Stimulated activated CD4-positive, alpha-beta T cell treated with anti-CD3 and anti-CD28 coated beads, Interleukin-1b, Interleukin-23, amount 100 ng/mL, for 24 hours (primary cell): Measurements from ENCODE around the gene FMO1.
"Not testable (repeated sequence)": the region's sequence is repeated elsewhere in the genome, so short reads cannot be mapped to it uniquely, and the experiment has no call there.

Experiments
- DNase-seq, 4 experiments: peaks; one replicate each; pipeline ENCODE4 v3.0.0-alpha.2; 2020; ENCODE audit warnings: low read depth in 4 of 4, low spot score in 1 of 4

FMO1 gene

GRCh38 chr1:171248302-171248701 lies at the start of gene FMO1:
Gene FMO1 (plus strand): TSS chr1:171248494. CDS start chr1:171258088, 9,594 bp downstream.
- DNase-seq: no peak

DNA sequence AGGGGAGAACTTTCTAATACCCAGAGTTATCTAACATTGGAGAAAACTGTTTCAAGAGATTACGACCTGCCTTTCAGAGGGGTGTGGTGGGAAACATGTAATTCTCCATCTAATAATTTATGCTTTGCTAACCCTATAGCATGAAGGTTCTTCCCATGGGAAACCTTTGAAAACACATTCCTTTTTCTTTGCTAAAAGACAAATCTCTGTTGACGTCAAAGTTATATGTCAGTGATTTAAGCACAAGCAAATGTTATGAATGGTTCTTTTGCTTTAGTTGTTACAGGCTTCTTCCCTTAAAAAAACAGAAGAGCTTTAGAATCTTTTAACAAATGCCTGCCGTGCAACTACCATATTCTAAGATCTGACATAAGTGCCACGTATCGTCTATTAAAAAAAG lies 44.0 kb upstream of the FMO1 start:
- DNase-seq: no peak

- DNase-seq: no peak
Measured at GRCh38 chr1:171206204-171206977, 41.9 kb upstream of the FMO1 start.

- no peak for DNase-seq
Measured at GRCh38 chr1:171206978-171207355, 41.3 kb upstream of the FMO1 start.

- no peak for DNase-seq
Measured at GRCh38 chr1:171207377-171207776, 40.9 kb upstream of the FMO1 start.

DNA sequence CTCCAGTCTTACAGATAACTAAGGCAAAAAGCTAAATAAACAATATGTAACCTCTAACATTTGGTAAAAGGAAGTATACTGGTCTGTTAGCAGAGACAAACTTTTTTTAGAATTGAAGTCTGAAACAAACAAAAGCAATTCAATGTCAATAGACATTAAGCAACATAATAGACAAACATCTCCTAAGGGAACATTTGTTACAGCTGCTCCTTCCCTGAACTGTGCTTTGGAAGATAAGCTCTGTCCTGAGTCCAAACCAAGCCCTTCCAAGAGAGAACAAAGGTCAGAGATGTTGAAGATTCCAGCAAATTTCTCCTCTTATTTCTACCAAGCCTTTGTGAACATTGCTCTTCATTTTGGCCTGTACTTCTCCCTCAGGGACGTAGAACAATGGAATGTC lies 37.9 kb upstream of the FMO1 start:
- DNase-seq: no peak

GRCh38 chr1:171212607-171213351 lies 35.5 kb upstream of the FMO1 start:
- no peak for DNase-seq

- DNase-seq: no peak
Measured at GRCh38 chr1:171213559-171214454, 34.5 kb upstream of the FMO1 start.

- DNase-seq: no peak
Measured at GRCh38 chr1:171217658-171218443, 30.4 kb upstream of the FMO1 start.

DNA sequence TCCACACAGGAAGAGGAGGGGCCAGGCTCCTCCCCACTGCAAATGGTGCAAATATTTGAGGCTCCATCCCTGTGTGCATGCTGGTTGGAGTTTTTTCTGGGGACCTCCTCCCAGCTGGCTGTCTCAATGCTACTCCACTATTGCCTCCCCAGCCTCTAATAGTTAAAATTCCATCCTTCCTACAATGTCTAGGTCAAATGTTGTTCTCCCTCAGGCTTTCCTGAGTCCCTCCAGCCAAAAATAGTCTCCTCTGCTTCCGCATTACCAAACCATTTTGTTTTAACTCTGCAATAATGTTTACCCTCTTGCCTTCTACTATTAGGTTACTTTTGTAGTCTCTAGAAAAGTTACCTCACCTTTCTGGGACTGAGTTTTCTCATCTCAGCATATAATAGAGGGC lies 29.6 kb upstream of the FMO1 start:
- no peak for DNase-seq

DNA sequence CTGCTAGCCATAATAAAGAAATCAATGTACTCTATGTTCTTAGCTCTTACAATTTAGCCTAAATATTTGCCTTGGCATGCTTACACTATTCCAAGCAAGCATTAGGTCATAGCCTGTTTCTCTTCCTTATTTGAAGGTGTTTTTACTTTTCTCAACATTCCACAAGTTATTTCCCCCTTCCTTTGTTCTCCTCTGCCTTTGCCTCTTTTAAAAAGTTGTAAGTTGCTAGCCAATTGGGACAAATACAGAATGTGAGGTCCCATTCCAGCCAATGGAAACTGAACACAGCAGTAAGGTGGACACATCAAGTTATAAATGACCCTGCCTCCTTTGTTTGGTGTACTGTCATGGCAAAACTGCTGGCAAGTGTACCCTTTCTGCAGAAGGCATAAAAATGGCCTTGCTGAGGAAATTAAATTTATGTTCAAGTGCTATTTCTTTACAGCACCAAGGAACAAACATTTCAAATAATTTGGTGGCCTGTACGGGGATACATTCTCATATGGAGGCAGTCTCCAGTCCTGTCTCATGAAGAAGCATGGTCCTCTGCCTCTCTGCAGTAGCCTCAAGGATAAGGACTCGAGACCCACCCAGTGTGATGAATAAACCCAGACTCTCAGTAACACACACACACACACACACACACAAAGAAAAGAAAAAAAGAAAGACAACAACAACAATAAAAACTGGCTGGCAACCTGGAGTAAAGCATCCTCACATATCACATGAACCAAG lies 28.8 kb upstream of the FMO1 start:
- DNase-seq: no peak

GRCh38 chr1:171220081-171220420 lies 28.2 kb upstream of the FMO1 start:
- DNase-seq: no peak

DNA sequence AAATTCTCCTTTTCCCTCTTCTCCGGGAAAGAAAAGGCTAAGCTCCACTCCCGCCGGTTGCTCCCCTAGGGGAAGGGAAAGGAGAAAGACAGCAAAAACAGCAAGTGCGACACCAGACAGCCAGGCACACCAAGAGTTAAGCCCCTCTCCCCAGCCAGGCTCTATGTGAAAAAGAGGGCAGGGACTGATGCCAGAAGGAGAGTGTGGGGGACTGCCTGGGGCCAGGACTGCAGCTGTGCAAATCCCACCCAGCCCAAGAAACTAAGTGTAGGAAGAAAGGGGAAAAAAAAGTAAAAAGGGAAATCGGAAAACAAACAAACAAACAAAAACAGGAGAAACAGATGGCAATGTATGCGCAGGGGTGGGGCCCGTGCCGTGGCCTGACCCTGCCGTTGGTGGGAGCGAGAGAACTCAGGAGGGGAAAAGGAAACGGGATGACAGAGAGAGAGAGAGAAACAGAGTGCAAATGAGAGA lies 27.7 kb upstream of the FMO1 start:
- DNase-seq: no peak

DNA sequence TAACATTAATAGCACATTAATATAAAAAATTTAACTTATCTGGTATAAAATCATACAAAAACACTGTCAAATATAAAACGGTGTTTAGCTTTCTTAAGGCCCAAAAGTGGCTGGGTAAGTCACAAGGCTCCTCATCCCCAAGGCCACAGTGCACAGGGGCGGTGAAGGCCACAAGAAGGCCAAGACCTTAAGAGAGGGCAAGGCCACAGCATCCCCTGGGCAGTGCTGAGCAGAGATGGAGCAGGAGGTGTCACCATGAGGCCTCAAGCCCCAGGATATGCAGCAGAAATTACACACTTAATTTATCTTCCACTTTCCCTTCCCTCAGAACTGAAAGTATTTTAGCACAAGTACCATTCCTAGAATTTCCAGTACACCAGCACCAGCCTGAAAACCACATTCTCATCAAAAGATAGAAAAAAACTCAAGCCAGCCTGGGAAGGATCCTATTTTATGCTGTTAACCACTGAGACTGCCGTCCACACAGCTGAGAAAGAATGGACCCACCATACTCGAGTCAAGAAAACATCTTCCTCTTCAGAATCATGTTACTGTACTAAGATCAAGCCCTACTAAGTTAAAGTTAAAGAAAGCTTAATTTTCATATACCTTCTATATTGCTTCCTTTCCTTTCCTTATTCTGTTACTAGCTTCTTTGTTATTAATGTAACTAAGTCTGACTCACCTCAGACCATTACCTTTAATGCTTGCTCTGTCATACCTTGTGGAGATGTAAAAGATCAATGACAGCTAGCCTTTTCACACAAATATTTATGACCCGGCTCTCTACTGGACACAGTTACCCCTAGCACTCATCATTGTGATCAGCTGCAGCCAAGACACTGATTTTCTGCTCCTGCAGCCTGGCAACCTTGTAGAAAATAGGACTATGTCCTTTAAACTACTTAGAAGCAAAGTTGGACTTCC lies 26.4 kb upstream of the FMO1 start:
- no peak for DNase-seq

GRCh38 chr1:171222936-171223335 lies 25.4 kb upstream of the FMO1 start:
- no peak for DNase-seq

GRCh38 chr1:171224257-171224656 lies 24.0 kb upstream of the FMO1 start:
- not testable (repeated sequence) for DNase-seq

DNA sequence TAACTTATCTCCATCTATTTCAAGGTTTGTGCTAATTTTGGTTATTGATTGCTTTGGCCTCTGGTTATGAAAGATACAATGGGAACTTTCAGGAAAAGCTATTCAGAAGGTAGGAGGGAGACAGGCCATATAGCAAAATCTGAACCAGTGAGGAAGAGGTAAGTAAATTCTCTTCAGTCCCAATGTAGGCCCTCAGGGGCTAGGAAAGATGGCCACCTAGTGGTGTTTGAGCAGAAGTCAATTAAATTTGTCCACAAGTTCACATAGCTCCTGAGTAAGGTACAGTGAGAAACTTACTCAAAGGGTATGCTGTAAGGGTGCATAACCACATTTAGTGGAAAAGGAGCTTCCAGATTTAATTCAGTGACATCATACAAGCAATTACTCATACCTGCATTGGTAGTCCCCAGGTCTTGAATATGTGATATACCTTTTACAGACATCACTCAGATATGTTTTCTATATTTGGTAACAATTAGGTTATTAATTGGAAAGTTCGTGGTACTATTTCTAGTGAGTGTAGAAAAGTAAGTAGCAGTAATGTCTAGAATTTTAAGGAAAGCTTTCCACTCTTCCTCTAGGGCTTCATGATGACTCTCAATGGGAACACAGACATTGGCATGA lies 21.4 kb upstream of the FMO1 start:
- no peak for DNase-seq

DNA sequence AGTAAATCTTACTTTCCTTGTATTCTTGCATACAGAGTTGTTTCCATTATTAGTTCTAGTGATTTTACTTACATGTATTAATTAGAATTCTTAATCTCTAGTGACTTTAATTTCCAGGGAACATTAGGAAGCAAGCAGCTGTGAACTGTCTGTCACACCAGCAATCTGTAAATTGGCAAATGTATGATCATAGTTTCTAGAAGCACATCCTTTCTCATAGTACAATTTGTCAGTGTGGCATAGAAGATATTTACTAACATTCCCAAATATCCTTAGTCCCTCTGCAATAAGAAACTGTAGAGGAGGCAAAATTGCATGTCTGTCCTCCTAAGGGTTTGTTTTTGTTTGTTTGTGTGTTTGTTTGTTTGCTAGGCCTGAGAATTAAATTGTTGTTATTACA lies 17.0 kb upstream of the FMO1 start:
- DNase-seq: no peak

DNA sequence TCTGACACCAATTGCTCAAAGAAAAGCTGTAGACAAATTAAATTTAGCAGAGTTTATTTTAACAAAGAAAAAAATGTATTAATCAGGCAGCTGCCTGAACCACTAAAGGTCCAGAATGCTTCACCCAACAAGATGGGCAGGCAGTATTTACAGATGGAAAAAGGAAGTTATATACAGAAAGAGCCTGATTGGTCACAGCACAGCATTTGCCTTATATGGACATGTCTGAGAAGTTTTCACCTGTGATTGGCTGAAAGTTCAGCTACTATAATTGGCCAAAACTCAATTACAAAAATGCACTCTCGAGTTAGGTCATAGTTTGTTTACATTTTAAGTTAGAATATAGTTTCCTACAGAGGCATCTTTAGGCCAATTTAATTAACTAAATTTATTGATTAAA lies 15.1 kb upstream of the FMO1 start:
- DNase-seq: no peak
